Large intestine (tissue), 3 donors: ENCODE results near the gene PIK3R2. TPM values are rescaled to one million over a fixed set of nuclear protein-coding genes. Genes with fewer than 3 reads are reported as not detected.
"Not testable (repeated sequence)": the region's sequence is repeated elsewhere in the genome, so short reads cannot be mapped to it uniquely, and the experiment has no call there.

ENCODE experiments used
- DNase-seq, 2 donors: peaks; one replicate each; pipeline versions ENCODE4 v3.0.0 to v3.0.0-alpha.2; 2013
- H3K27ac ChIP-seq: one replicate; pipeline ENCODE4 v1.5.1; 2013; ENCODE audit warnings: low read length
- H3K27me3 ChIP-seq: 2 replicates; pipeline ENCODE4 v1.6.1; 2013; ENCODE audit warnings: low read length; ENCODE audit not compliant: control insufficient read depth, insufficient read depth
- H3K36me3 ChIP-seq: 2 replicates; pipeline ENCODE4 v1.6.1; 2013; ENCODE audit warnings: low read length; ENCODE audit not compliant: control insufficient read depth, insufficient read depth
- H3K4me1 ChIP-seq: one replicate; pipeline ENCODE4 v1.6.1; 2013; ENCODE audit warnings: low read length; ENCODE audit not compliant: control insufficient read depth, insufficient read depth
- H3K4me3 ChIP-seq: one replicate; pipeline ENCODE4 v1.5.1; 2013; ENCODE audit warnings: low read length
- H3K9me3 ChIP-seq: one replicate; pipeline ENCODE4 v1.6.1; 2013; ENCODE audit warnings: mild to moderate bottlenecking, low read depth, low read length, moderate library complexity; ENCODE audit not compliant: control insufficient read depth
- WGBS: methylation state at CpG from one replicate; pipeline ENCODE4 v1.1.5; 2013; ENCODE audit warnings: low lambda C conversion rate; ENCODE audit not compliant: insufficient coverage; 5-methylcytosine and 5-hydroxymethylcytosine counted together
- polyA plus RNA-seq: library from polyadenylated mRNA; unstranded; fragments of 120-200 nt; gene quantifications from one replicate; pipeline ENCODE4 v1.2.1, GENCODE V29; 2013

PIK3R2 gene
- polyA plus RNA-seq, 1 donor, result 67.7 TPM

DNA sequence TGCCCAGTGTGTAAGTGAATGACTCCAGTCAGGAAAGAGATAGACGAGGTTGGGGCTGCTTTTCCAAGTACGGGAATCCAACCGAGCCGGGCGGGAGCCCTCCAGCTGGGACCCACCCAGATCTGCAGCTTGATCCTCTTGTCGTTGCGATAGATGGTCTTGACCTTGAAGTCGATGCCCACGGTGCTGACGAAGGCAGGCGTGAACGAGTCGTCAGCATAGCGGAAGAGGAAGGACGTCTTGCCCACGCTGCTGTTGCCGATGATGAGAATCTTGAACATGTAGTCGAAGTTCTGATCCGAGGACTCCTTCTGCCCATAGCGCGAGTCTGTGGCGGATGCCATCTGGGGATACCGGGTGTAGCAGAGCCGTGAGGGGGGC lies 49.4 kb downstream of the PIK3R2 start:
- DNase-seq, result no peak
- no peaks in the 10 kb centered on the region for H3K9me3 ChIP-seq
- no peak overlapping the region for H3K27ac ChIP-seq
- WGBS, result no CpG with 5 or more reads among the region's 24 CpGs
- H3K36me3 ChIP-seq, result peaks cover 4% of the 10 kb centered on the region
- no peaks in the 10 kb centered on the region for H3K27me3 ChIP-seq
- peaks cover 12% of the 10 kb centered on the region for H3K4me1 ChIP-seq
- H3K4me3 ChIP-seq, result no peak overlapping the region

GRCh38 chr19:18202778-18203407 lies 49.9 kb downstream of the PIK3R2 start:
- peaks cover 12% of the 10 kb centered on the region for H3K4me1 ChIP-seq
- no peaks in the 10 kb centered on the region for H3K27me3 ChIP-seq
- H3K27ac ChIP-seq, result no peak overlapping the region
- peaks cover 4% of the 10 kb centered on the region for H3K36me3 ChIP-seq
- WGBS, result no CpG with 5 or more reads among the region's 32 CpGs
- H3K9me3 ChIP-seq, result no peaks in the 10 kb centered on the region
- H3K4me3 ChIP-seq, result peak overlapping the region; percentile 63
- peak in 1 of 2 donors; percentile 45 for DNase-seq

DNA sequence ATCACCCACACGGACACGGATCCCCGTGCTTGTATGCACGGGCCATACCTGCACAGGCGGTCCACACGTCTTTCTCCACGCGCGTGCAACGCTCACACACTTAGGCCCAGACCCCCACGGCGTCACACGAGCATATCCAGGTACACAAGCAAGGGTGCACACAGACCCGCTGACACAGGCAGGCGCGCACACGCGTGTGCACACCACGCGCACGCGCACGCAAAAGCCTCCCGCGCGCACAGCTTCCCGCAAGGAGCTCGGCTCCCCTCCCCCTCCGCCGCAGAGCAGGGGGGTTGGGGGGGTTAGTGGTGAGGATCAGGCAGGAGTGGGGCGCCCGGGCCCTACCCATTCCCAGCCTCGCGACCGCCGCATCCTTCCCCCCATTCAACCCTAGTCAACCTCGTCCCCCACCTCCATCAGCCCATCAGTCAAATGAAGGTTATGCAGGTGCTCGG lies 50.5 kb downstream of the PIK3R2 start:
- Histone ChIP-seq H3K27me3 (peaks cover 2% of the 10 kb centered on the region), H3K4me3 (peak overlapping the region; percentile 63), H3K36me3 (peaks cover 2% of the 10 kb centered on the region), H3K9me3 (no peaks in the 10 kb centered on the region), H3K4me1 (peaks cover 12% of the 10 kb centered on the region), H3K27ac (no peak overlapping the region)
- WGBS, result no CpG with 5 or more reads among the region's 38 CpGs
- DNase-seq, result no peak

- WGBS, result no CpG with 5 or more reads among the region's 50 CpGs
- Histone ChIP-seq H3K4me3 (peak within 1 kb of the TSS; percentile 63), H3K36me3 (no peaks in the 10 kb centered on the region), H3K27ac (peak within 1 kb of the TSS; percentile 96), H3K4me1 (peaks cover 12% of the 10 kb centered on the region), H3K27me3 (peaks cover 2% of the 10 kb centered on the region), H3K9me3 (no peaks in the 10 kb centered on the region)
- peak; percentile 100 for DNase-seq
These were observed 51.0 kb downstream of the PIK3R2 start, which contains the start of gene RAB3A for GRCh38 chr19:18203863-18204393. TSS of gene RAB3A (minus strand) at chr19:18204042. CDS start at chr19:18202740, 1,302 bp downstream.

- 0% methylated on average over 1 of the region's 22 CpGs for WGBS
These were observed 51.6 kb downstream of the PIK3R2 start for GRCh38 chr19:18204394-18205199.

DNA sequence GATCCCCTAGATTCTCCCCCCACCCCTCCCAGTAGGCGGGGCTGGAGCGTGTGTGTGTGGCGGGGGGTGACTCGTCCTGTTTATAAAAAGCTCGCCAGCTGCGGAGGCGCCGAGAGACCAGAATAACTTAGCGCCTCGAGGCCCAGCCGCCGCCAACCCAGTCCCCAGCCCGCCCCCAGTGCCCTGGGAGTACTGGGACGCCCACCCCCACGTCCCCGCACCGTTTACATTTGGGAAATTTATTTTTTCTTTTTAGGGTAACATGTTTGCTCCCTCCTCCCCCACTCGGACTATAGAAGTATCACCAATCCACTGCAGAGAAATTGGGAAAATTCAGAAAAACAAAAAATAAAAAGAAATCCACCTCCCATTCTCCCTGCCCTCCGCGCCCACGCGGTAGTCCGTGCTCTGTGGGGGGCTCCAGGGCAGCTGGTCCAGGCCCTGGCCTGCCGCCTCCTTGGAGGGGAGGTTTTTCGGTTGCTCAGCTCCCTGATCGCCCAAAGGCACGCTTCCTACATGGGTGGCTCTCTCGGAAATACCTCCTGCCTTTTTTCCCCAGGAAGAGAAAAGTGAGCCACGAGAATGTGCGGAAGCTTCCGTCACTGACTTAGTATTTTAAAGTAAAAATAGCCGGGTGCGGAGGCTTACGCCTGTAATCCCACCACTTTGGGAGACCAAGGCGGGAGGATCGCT lies 52.4 kb downstream of the PIK3R2 start:
- H3K4me1 ChIP-seq, result peaks cover 12% of the 10 kb centered on the region
- H3K36me3 ChIP-seq, result no peaks in the 10 kb centered on the region
- 40% methylated on average over 1 of the region's 36 CpGs for WGBS
- peak; percentile 55 to 75 for DNase-seq
- no peaks in the 10 kb centered on the region for H3K9me3 ChIP-seq
- peak overlapping the region; percentile 96 for H3K27ac ChIP-seq
- H3K27me3 ChIP-seq, result peaks cover 2% of the 10 kb centered on the region
- H3K4me3 ChIP-seq, result peak overlapping the region; percentile 60

More at GRCh38 chr19:18204394-18205199, 51.6 kb downstream of the PIK3R2 start:
- H3K4me1 ChIP-seq, result peaks cover 12% of the 10 kb centered on the region
- H3K27ac ChIP-seq, result peak overlapping the region; percentile 96
- DNase-seq, result peak in 1 of 2 donors; percentile 56
- H3K27me3 ChIP-seq, result peaks cover 2% of the 10 kb centered on the region
- peak overlapping the region; percentile 60 for H3K4me3 ChIP-seq
- H3K36me3 ChIP-seq, result no peaks in the 10 kb centered on the region
- no peaks in the 10 kb centered on the region for H3K9me3 ChIP-seq

DNA sequence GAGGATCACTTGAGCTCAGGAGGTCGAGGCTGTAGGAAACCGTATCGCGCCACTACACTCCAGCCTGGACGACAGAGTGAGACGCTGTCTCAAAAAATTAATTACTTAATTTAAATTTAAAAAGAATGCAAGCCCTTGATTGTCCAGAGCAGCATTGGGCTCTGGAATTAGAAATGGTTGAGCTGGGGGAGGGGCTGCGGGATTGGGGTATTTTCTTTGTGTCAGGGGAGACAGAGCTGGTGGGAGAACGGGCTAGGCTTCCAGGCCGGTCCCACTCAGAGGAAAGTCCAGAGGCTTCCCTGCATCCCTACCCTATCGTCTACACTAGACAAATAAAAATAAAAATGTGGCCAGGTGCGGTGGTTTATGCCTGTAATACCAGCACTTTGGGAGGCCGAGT lies 53.1 kb downstream of the PIK3R2 start:
- Histone ChIP-seq H3K4me3 (no peak overlapping the region), H3K9me3 (no peaks in the 10 kb centered on the region), H3K27ac (peak overlapping the region; percentile 96), H3K27me3 (peaks cover 5% of the 10 kb centered on the region), H3K36me3 (no peaks in the 10 kb centered on the region), H3K4me1 (peaks cover 12% of the 10 kb centered on the region)
- WGBS, result no CpG with 5 or more reads among the region's 12 CpGs
- DNase-seq, result no peak

GRCh38 chr19:18208098-18208951 lies 55.4 kb downstream of the PIK3R2 start:
- no peak overlapping the region for H3K27ac ChIP-seq
- H3K27me3 ChIP-seq, result peaks cover 5% of the 10 kb centered on the region
- H3K36me3 ChIP-seq, result no peaks in the 10 kb centered on the region
- H3K4me3 ChIP-seq, result no peak overlapping the region
- DNase-seq, result peak in 1 of 2 donors; percentile 31
- peaks cover 6% of the 10 kb centered on the region for H3K4me1 ChIP-seq
- 28% methylated on average over 3 of the region's 32 CpGs for WGBS
- H3K9me3 ChIP-seq, result no peaks in the 10 kb centered on the region

GRCh38 chr19:18209912-18210311 lies 56.9 kb downstream of the PIK3R2 start:
- WGBS, result no CpG with 5 or more reads among the region's 5 CpGs
- not testable (repeated sequence) for H3K36me3 ChIP-seq

More at GRCh38 chr19:18209912-18210311, 56.9 kb downstream of the PIK3R2 start:
- not testable (repeated sequence) for H3K9me3 ChIP-seq, H3K27ac ChIP-seq, H3K4me1 ChIP-seq, H3K27me3 ChIP-seq, H3K4me3 ChIP-seq, DNase-seq
